NCI-H1436 treated with DMSO at 0.1 percent for 48 hours (cell line): ENCODE data around the gene SULT6B1.

Experiments
- DNase-seq: peaks from one replicate; lab custom pipeline; 2025; lab: John Stamatoyannopoulos, UW

SULT6B1 gene

DNA sequence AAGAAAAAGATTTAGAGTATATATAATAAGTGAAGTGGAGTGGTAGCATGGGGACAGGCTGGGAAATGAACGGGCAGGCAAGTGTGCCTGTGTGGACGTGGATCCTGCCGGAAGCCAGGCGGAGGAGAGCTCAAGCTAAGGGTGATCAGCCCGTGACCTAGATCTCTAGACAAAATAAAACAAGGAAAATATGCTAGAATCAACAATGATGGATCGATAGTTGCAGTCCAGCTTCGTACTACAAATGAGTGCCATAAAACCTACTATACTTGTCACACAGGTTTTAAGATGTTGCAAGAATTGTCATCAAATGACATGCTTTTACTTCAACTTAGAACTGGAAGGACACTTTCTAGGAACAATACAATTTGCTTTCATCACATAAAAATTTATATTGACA lies 40.1 kb downstream of the SULT6B1 start:
- no peak for DNase-seq

DNA sequence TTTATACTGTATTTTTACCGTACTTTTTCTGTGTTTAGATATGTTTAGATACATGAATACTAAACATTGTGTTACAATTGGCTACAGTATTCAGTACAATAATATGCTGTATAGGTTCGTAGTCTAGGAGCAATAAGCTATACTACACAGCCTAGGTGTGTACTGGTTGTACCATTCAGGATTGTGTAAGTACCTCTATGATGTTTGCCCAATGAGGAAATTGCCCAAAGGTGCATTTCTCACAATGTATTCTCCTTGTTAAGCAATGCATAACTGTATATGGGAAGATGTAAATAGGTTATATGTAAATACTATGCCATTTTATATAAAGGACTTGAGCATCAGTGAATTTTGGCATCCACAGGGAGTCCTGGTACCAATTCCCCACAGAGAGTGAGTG lies 42.4 kb downstream of the SULT6B1 start:
- DNase-seq, result no peak

DNA sequence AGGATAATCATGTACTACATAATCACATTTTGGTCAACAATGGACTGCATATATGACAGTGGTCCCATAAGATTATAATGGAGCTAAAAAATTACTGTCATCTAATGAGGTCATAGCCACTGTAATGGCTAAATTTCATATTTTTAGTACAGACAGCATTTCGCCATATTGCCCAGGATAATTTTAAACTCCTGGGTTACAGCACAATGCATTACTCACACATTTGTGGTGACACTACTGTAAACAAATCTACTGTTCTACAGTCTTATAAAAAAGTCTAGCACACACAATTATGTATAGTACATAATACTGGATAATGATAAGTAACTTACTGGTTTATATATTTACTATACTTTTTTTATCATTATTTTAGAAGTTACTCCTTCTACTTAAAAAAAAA lies 44.5 kb downstream of the SULT6B1 start:
- DNase-seq, result no peak

DNA sequence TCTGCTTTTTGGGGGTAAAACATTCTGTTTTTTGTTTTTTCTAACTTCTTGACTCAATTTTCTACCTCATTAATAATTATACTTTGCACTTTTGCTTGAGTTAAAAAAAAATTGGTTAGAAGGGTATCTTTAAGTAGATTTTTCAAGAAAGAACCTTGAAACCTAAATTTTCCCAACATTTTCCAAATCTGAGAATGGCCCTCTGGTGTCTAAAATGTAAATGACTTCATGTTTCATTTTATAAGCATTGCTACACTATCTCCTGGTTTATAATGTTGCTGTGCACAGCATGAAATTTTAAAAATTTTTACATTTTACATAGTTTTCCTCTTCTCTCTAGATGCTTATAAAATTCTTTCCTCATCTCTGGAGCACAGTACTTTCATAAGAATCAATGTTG lies 45.9 kb downstream of the SULT6B1 start:
- DNase-seq, result no peak

DNA sequence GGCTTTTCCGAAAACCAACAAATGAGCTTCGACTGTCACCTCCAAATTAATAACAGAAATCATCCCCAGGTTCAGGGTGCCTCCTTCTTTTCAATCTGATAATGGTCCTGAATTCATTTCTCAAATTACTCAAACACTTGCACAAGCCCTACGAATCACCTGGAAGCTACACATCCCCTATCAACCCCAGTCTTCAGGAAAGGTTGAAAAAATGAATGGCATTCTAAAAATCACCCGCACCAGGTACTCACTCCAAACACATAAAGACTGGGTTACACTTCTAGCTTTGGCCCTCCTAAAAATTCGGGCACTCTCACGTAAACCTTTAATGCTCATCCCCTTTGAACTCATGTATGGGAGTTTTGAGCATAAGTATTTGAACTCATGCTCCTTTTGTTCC lies 55.6 kb downstream of the SULT6B1 start:
- DNase-seq, result no peak

DNA sequence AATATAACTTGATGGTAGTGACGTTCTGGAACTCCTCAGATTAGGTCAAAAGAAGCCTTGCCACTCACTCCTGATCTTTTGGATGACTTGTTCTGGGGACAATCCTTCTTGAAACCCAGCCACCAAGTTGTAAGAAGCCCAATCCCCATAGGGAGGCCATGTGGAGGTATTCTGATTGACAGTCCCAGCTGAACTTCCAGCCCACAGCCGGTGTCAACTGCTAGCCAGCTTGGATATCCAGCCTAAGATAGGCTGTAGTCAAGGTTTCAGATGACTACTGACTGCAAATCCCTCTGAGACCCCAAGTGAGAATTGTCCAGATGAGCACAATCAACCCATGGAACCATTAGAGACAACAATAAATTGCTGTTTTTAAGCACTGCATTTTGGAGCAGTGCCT lies 63.1 kb downstream of the SULT6B1 start:
- no peak for DNase-seq

DNA sequence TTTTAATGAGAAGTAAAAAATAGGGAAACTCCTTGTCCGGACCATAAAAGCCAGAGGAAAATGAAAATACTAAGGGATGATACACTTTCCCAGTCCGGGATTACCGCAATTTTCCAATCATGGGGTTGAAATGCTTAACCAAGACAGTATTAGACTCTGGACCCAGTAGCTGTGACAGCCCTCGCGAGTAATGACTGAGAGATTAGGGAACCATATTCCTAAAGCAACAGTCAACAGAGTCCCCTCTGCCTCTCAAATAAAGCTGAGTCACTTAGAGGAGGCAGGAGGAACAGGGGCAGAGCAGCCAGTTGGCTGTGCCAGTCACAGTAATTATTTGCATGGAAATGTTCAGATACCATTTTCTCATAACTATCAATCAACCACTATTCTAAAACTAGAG lies 69.3 kb downstream of the SULT6B1 start:
- no peak for DNase-seq
